GM21526 (cell line): ENCODE data around the gene NTRK3.

Source experiments
- ATAC-seq: cut with Tn5 transposase; IDR thresholded peaks from one replicate; pipeline ENCODE4 v1.9.1; 2021; ENCODE audit warnings: moderate library complexity; ENCODE audit not compliant: unreplicated experiment, low FRiP score

Gene NTRK3

DNA sequence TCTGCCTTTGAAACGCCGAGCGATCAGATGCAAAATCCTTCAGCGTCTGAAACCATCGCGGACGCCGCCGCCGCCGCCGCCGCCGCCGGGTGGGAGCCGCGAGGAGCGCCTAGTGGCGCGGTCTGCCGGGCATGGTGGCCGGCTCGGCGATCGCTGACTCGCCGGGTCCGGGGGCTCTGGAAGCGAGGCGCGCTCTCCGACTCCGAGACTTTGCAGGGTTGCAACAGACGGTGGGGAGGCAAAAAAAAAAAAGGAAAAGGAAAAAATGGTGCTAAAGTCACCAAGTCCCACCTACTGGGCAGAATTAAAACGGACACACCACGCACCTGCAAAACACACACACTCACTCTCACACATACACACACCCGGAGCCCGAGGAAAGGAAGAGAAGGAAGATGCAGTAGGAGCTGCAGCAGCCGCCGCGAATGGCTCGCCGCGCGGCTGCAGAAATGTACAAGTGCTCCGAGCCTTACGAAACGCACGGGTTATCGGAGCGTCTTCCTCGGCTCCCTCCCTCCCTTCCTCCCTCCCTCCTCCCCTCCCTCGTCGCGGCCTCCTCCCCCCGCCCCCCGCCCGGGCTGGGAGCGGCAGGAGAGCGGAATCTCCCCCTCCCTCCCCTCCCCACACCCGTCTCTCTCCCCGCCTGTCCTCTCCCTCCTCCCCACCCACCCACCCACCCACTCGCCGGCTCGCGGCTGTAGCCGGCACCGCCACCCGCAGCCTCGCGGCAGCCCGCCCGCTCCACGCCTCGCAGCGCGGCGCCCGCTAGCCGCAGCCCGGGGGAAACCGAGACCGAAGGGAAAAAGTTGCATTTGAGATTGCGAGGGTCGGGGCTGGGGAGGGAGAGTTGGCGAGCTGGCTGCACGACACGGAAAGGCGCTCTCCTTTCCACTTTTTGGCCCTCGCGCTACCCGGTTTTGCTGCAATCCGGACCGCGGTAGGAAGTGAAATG, at the start of gene NTRK3:
Gene NTRK3, minus strand, starts transcription at position 461 of the 952 bp plus-strand sequence. CDS start 586 bp downstream, outside the sequence.
- no peak for ATAC-seq

GRCh38 chr15:88303395-88303794, 46.9 kb upstream of the NTRK3 start:
- ATAC-seq = no peak

DNA sequence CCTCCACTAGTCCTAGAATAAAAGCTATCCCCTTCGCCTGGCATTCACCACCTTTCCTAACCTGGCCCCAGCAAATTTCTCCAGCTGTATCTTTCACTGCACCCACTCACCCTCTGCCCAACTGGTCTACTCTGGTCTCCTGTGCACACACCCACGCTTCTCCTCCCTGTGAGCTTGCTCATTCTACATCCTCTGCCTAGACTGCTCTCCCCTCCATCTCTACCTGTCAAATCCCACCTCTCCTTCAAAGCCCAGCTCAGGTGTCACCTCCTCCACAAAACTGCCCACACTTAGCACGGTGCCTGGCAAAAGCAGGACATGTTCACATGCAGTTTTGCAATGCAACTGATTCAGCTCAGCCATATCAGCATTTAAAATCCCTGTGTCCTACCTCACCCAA, 45.8 kb upstream of the NTRK3 start:
- ATAC-seq = no peak

- no peak for ATAC-seq
Measured at GRCh38 chr15:88301311-88301710, 44.8 kb upstream of the NTRK3 start.

GRCh38 chr15:88300861-88301260, 44.3 kb upstream of the NTRK3 start:
- ATAC-seq = no peak

GRCh38 chr15:88300089-88300488, 43.5 kb upstream of the NTRK3 start:
- ATAC-seq = no peak

GRCh38 chr15:88299497-88299896, 43.0 kb upstream of the NTRK3 start:
- no peak for ATAC-seq

DNA sequence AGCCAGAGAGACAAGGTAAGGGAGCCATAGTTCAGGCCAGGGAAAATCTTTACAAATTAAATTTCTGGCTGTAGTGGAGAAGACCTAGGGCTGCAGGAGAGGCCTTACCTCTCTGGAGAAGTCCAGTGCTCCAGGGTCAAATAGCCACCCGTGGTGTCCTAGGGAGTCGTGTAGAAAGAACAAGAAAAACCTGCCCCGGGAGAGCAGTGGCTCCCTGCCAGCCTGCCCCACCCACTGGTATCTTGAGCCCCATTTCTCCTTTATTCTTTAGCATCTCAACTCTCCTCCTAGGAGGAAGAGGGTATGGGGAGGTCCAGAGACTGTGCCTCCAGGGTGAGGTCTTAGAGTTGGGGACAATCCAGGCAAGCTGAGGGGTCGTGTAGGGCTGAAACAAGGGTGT, 32.1 kb upstream of the NTRK3 start:
- no peak for ATAC-seq

DNA sequence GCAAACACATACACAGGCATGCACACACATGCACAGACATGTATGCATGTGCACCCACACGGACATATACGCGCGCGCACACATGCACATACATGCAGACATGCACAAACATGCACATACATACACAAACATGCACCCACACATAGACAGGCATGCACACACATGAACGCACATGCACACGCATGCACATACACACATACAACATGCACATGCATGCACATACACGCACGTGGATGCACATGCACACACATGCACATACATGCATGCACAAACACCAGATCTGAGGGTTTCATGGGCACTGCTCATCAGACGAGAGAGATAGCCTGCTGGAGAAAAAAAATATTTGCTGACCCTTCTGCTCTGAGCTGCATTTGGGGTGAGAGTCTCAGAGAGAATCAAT, 31.7 kb upstream of the NTRK3 start:
- no peak for ATAC-seq

GRCh38 chr15:88284318-88284998, 27.9 kb upstream of the NTRK3 start:
- no peak for ATAC-seq

DNA sequence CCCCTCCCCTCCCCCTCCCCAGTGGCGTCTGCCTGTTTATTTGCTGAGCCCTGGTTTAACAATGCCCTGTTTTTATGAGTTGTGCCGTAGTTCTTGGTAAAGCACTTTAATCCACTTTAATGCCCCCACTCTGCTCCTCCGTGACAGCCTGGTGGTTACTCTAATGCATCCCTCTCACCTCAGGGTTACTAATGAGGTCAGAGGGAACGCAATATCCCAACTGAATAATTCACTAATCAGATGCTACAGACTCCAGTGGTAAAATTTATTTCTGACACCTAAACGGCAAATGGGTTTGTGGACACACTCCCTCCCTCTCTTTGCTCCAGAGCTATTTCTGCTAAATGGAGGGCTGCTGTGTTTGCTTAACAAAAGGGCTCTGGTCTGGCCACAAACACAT, 26.1 kb upstream of the NTRK3 start:
- ATAC-seq = no peak

GRCh38 chr15:88276821-88277410, 20.4 kb upstream of the NTRK3 start:
- no peak for ATAC-seq

- no peak for ATAC-seq
Measured at GRCh38 chr15:88275804-88276203, 19.3 kb upstream of the NTRK3 start.

- ATAC-seq = peak; percentile 77
Measured at GRCh38 chr15:88274553-88275460, 18.3 kb upstream of the NTRK3 start.

- no peak for ATAC-seq
Measured at GRCh38 chr15:88272421-88272820, 15.9 kb upstream of the NTRK3 start.

DNA sequence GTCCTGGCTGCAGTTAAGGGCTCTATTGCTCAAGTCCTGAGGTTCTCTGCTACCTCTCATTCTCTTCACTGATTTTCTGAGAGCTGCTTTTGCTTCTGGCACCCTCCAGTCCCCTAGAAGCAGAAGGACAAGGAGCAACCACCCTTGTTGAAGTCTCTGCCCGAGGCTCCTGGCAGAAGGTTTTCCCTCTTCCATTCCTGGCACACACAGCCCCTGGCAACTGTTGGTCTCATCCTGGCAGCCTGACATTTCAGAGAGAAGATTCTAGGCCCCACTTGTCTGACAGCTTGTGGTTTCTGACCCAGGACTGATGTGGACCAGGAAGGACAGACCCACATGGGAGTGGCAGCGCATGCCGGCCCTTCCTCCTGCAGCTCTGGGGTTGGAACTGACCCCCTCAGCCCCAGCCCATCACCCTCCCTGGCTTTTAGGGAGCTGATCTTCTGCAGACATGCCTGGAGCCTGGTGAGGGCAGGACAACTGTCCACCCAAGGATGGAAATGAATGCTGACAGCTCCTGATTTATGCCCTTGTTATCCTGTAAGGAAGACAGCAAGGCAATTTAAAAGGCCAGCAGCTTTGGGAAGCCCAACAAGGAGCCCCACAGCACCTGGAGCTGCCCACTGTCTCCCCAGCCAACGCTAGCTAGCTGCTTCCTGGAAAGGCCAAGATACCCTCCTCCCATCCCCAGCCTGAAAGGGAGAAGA, 13.0 kb upstream of the NTRK3 start:
- ATAC-seq = no peak

DNA sequence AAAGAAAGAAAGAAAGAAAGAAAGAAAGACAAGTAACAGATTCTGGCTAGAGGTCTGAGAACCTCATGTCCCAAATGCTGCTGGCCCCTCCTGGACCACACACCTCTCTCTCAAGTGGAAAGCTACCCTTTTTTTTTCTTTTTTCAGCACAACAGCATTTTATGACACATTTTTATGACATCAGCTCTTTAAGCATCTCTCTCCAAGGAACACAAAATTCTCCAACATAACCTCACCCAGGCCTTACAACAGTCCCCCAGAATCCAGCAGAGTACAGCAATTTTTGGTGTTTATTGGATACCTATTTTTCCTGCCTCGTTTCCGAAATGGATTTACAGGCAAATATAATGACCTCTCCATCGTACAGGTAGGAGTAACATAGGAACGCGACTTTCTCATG, 11.2 kb upstream of the NTRK3 start:
- no peak for ATAC-seq

DNA sequence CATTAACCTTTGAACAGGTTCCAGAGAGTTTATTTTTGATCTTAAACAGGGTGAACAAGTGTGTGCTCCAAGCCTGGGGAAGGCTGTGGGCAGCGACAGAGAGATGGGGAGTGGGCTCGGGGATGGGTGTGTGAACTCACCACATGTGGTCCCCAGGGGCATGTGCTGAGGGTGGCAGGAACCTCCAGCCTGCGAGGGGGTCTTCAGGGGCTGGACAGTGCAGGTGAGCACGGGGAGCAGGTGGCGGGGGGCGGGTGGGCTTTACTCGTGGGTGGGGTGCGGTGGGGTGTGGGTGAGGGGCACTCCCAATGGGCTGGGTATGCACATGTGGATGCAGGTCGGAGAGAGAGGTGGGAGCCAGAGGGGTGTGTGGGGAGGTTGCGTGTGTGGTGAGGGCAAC, 9.6 kb upstream of the NTRK3 start:
- no peak for ATAC-seq

GRCh38 chr15:88264622-88265021, 8.1 kb upstream of the NTRK3 start:
- no peak for ATAC-seq

GRCh38 chr15:88262064-88262463, 5.5 kb upstream of the NTRK3 start:
- no peak for ATAC-seq
